Astrocyte of the cerebellum (primary cell): ENCODE data around the gene VASP.

Source experiments
- DNase-seq: peaks from one replicate; pipeline ENCODE4 v3.0.0-alpha.2; 2011; ENCODE audit warnings: low read depth
- H3K4me3 ChIP-seq: 2 replicates; pipeline ENCODE4 v1.5.1; 2011; ENCODE audit warnings: mild to moderate bottlenecking, low read depth, low read length, moderate library complexity
- in situ Hi-C: cut with HindIII; loops from 2 replicates; pipeline ENCODE4 v1.10.0; 2017; ENCODE audit warnings: low sequenced_read_pairs
- TF ChIP-seq, protein P1 (sequence below): IDR thresholded peaks from 2 replicates; pipeline ENCODE4 v1.5.1; 2012; ENCODE audit warnings: low read length, low read depth, moderate library complexity, mild to moderate bottlenecking; ENCODE audit errors: missing control alignments

Gene VASP

GRCh38 chr19:45469945-45470761, 37.1 kb upstream of the VASP start:
- in situ Hi-C loops = no loop called here
- TF ChIP-seq, protein P1, sequence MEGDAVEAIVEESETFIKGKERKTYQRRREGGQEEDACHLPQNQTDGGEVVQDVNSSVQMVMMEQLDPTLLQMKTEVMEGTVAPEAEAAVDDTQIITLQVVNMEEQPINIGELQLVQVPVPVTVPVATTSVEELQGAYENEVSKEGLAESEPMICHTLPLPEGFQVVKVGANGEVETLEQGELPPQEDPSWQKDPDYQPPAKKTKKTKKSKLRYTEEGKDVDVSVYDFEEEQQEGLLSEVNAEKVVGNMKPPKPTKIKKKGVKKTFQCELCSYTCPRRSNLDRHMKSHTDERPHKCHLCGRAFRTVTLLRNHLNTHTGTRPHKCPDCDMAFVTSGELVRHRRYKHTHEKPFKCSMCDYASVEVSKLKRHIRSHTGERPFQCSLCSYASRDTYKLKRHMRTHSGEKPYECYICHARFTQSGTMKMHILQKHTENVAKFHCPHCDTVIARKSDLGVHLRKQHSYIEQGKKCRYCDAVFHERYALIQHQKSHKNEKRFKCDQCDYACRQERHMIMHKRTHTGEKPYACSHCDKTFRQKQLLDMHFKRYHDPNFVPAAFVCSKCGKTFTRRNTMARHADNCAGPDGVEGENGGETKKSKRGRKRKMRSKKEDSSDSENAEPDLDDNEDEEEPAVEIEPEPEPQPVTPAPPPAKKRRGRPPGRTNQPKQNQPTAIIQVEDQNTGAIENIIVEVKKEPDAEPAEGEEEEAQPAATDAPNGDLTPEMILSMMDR = no peak
- H3K4me3 ChIP-seq = peak overlapping the region; percentile 98
- no peak for DNase-seq

DNA sequence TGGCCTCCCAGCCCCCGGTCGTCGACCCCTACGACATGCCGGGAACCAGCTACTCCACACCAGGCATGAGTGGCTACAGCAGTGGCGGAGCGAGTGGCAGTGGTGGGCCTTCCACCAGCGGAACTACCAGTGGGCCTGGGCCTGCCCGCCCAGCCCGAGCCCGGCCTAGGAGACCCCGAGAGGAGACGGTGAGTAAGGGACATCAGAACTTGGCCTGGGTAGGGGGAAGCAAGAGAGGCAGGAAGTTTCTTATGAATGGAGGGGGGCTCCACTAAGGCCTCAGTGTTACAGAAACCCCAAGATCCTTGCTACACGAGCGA, 36.6 kb upstream of the VASP start:
- H3K4me3 ChIP-seq = peak overlapping the region; percentile 98
- TF ChIP-seq, protein P1 = no peak

DNA sequence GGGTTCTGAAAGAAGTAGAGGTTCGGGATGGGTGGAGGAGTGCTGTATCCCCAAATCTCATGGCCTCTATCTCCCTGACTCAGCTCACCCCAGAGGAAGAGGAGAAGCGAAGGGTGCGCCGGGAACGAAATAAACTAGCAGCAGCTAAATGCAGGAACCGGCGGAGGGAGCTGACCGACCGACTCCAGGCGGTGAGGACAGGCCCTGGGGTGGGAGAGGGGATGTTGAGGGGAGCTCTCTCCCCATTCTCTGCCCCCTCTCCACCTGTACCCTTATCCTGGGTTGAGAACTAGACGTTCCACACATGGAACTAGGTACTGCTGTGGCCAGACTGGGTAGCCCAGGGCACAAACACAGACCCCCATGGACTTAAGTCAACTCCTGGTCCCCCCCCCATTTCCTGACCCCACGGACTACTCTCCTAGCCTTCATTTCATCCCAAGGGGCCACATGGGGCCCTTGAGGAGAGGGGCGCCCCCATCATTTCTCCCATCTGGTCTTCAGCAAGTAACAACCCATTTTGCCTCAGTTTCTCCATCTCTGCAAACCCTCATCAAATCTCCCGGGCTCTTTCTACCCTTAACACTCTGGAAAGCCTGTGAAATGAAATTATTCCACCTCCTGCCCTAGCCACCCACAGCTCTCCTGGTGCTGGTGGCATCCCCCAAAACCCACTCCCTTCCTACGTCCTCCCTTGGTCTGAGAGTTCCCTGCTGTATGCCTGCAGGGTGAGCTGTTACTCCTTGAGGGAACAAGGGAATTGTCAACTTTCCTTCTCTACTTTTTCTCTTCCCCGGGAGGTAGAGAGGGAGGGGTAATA, 36.0 kb upstream of the VASP start:
- TF ChIP-seq, protein P1 = no peak
- no peak for DNase-seq
- H3K4me3 ChIP-seq = no peak overlapping the region
- in situ Hi-C loops = no loop called here

More for the DNA sequence above, 36.6 kb upstream of the VASP start:
- in situ Hi-C loops = no loop called here
- no peak for DNase-seq

- no peak for DNase-seq
- in situ Hi-C loops = no loop called here
- TF ChIP-seq, protein P1 = no peak
- H3K4me3 ChIP-seq = peak overlapping the region; percentile 4
These were observed 35.2 kb upstream of the VASP start for GRCh38 chr19:45471931-45472562.

GRCh38 chr19:45472563-45473366, 34.5 kb upstream of the VASP start:
- TF ChIP-seq, protein P1 = no peak
- no peak for DNase-seq
- in situ Hi-C loops = no loop called here
- peak overlapping the region; percentile 4 for H3K4me3 ChIP-seq

DNA sequence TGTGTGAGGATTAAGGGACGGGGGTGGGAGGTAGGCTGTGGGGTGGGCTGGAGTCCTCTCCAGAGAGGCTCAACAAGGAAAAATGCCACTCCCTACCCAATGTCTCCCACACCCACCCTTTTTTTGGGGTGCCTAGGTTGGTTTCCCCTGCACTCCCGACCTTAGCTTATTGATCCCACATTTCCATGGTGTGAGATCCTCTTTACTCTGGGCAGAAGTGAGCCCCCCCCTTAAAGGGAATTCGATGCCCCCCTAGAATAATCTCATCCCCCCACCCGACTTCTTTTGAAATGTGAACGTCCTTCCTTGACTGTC, 34.0 kb upstream of the VASP start:
- H3K4me3 ChIP-seq = no peak overlapping the region
- DNase-seq = no peak

More for the DNA sequence above, 34.0 kb upstream of the VASP start:
- in situ Hi-C loops = no loop called here
- TF ChIP-seq, protein P1 = no peak
